ENCODE measurements around the gene ADAMTSL4. TPM values are rescaled to one million over a fixed set of nuclear protein-coding genes. Genes with fewer than 3 reads are reported as not detected.

ADAMTSL4 gene
- total RNA-seq, 1 experiment from 2014 or later, result 4.3 TPM

DNA sequence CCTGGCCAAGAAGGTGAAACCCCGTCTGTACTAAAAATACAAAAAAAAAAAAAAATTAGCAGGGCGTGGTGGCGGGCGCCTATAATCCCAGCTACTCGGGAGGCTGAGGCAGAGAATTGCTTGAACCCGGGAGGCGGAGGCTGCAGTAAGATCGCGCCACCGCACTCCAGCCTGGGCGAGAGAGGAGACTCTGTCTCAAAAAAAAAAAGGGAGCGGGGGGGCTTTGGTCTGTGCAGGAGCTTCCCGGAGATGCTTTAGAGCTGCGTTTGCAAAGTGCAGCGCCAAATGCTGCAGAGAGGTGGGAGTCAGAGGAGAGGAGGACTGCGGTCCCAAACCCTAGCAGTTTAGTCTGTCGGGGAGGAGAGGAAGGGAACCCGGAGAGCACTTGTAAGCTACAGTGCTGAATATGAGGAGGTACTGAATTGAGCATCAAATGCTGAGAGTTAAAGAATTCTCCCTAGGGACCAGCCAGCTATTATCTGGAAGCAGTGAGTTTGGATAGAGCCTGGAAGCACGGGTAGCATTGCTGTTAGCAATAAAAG, 33.1 kb upstream of the ADAMTSL4 start:
- no peak overlapping the region for H2AFZ ChIP-seq (ENCODE audit: low read depth, low read length, poor library complexity, severe bottlenecking)
- RAD21 ChIA-PET (ENCODE audit: low non-redundant PET in 1 of 2, low total read pairs in 2 of 2, uncharacterized antibody in 2 of 2, unreplicated experiment in 2 of 2), result no interaction called here
- peak overlapping the region; percentile 56 for H3K27ac ChIP-seq (ENCODE audit: low read depth, low read length)
- POLR2A ChIA-PET, result interaction anchor here (1.1 to 1.8 kb wide), 3 partner anchors 12 to 17 kb away, joined by 4 to 5 read pairs (median 4); no protein-coding TSS in a partner anchor
- peak overlapping the region; percentile 87 for H3K4me2 ChIP-seq (ENCODE audit: low read length)
- BruUV-seq (replicated peaks), result TSS peak; percentile 43
- CTCF ChIA-PET, result interaction anchor here (0.6 to 2.3 kb wide), 5 partner anchors 16 to 479 kb away, joined by 3 to 19 read pairs (median 7); no protein-coding TSS in a partner anchor
- no peaks in the 10 kb centered on the region for H4K20me1 ChIP-seq (ENCODE audit: insufficient read depth)
- H3K9ac ChIP-seq (ENCODE audit: low read length), result peak overlapping the region; percentile 64
- peak; percentile 22 for ATAC-seq
- H3K4me3 ChIP-seq (replicated peaks in 1 of 2; ENCODE audit: low read depth in 1 of 2, low read length in 2 of 2), result peak overlapping the region; percentile 63 to 67
- intact Hi-C loops (cut with micrococcal nuclease), result no loop called here
- H3K4me1 ChIP-seq (ENCODE audit: control insufficient read depth in 1 of 2, insufficient read depth in 2 of 2, low read length in 2 of 2), result peaks cover 10 to 23% of the 10 kb centered on the region in 2 experiments
- no peaks in the 10 kb centered on the region for H3K36me3 ChIP-seq (ENCODE audit: control insufficient read depth in 1 of 2, insufficient read depth in 2 of 2, low read length in 2 of 2)
- no peak for TF ChIP-seq RAD21 (IDR thresholded peaks at IDR 0.05; ENCODE audit: low read depth)
- no peak for TF ChIP-seq EGR1 (IDR thresholded peaks at IDR 0.05; ENCODE audit: low read depth)
- no peak for TF ChIP-seq JUND (IDR thresholded peaks at IDR 0.05)
- TF ChIP-seq FOSL1 (IDR thresholded peaks at IDR 0.05; ENCODE audit: low read depth), result no peak
- TF ChIP-seq ZNF274 (IDR thresholded peaks at IDR 0.05; ENCODE audit: low read depth, low read length), result no peak
- TF ChIP-seq POLR2A (IDR thresholded peaks at IDR 0.05; ENCODE audit: borderline replicate concordance, extremely low read depth, insufficient read depth, insufficient read length), result no peak
- TF ChIP-seq, protein P1, sequence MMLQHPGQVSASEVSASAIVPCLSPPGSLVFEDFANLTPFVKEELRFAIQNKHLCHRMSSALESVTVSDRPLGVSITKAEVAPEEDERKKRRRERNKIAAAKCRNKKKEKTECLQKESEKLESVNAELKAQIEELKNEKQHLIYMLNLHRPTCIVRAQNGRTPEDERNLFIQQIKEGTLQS (IDR thresholded peaks at IDR 0.05), result no peak
- TF ChIP-seq, protein P2, sequence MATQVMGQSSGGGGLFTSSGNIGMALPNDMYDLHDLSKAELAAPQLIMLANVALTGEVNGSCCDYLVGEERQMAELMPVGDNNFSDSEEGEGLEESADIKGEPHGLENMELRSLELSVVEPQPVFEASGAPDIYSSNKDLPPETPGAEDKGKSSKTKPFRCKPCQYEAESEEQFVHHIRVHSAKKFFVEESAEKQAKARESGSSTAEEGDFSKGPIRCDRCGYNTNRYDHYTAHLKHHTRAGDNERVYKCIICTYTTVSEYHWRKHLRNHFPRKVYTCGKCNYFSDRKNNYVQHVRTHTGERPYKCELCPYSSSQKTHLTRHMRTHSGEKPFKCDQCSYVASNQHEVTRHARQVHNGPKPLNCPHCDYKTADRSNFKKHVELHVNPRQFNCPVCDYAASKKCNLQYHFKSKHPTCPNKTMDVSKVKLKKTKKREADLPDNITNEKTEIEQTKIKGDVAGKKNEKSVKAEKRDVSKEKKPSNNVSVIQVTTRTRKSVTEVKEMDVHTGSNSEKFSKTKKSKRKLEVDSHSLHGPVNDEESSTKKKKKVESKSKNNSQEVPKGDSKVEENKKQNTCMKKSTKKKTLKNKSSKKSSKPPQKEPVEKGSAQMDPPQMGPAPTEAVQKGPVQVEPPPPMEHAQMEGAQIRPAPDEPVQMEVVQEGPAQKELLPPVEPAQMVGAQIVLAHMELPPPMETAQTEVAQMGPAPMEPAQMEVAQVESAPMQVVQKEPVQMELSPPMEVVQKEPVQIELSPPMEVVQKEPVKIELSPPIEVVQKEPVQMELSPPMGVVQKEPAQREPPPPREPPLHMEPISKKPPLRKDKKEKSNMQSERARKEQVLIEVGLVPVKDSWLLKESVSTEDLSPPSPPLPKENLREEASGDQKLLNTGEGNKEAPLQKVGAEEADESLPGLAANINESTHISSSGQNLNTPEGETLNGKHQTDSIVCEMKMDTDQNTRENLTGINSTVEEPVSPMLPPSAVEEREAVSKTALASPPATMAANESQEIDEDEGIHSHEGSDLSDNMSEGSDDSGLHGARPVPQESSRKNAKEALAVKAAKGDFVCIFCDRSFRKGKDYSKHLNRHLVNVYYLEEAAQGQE (IDR thresholded peaks at IDR 0.05; ENCODE audit: low read depth), result no peak
- TF ChIP-seq SRF (IDR thresholded peaks at IDR 0.05; ENCODE audit: low read depth), result no peak
- TF ChIP-seq EZH2phosphoT487 (IDR thresholded peaks at IDR 0.05; ENCODE audit: borderline replicate concordance), result no peak
- no peak for TF ChIP-seq EZH2 (IDR thresholded peaks at IDR 0.05)
- TF ChIP-seq ELF1 (IDR thresholded peaks at IDR 0.05; ENCODE audit: borderline replicate concordance, low read depth), result no peak
- TF ChIP-seq, protein P3, sequence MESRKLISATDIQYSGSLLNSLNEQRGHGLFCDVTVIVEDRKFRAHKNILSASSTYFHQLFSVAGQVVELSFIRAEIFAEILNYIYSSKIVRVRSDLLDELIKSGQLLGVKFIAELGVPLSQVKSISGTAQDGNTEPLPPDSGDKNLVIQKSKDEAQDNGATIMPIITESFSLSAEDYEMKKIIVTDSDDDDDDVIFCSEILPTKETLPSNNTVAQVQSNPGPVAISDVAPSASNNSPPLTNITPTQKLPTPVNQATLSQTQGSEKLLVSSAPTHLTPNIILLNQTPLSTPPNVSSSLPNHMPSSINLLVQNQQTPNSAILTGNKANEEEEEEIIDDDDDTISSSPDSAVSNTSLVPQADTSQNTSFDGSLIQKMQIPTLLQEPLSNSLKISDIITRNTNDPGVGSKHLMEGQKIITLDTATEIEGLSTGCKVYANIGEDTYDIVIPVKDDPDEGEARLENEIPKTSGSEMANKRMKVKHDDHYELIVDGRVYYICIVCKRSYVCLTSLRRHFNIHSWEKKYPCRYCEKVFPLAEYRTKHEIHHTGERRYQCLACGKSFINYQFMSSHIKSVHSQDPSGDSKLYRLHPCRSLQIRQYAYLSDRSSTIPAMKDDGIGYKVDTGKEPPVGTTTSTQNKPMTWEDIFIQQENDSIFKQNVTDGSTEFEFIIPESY (IDR thresholded peaks at IDR 0.05; ENCODE audit: extremely low read depth, insufficient replicate concordance, low read length), result no peak
- no peak for TF ChIP-seq CBX3 (IDR thresholded peaks at IDR 0.05; ENCODE audit: low read depth)
- TF ChIP-seq, protein P4, sequence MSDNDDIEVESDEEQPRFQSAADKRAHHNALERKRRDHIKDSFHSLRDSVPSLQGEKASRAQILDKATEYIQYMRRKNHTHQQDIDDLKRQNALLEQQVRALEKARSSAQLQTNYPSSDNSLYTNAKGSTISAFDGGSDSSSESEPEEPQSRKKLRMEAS (IDR thresholded peaks at IDR 0.05), result no peak
- TF ChIP-seq CEBPB (IDR thresholded peaks at IDR 0.05; ENCODE audit: low read depth), result no peak
- TF ChIP-seq SIN3A (IDR thresholded peaks at IDR 0.05; ENCODE audit: low read depth), result no peak
- no peaks in the 10 kb centered on the region for H3K9me2 ChIP-seq (ENCODE audit: insufficient read depth)
- DNase-seq (ENCODE audit: low read depth, low spot score), result no peak
- no peaks in the 10 kb centered on the region for H3K9me3 ChIP-seq (ENCODE audit: control insufficient read depth in 1 of 2, insufficient read depth in 1 of 2, low read depth in 1 of 2, low read length in 2 of 2)
- H3K27me3 ChIP-seq (ENCODE audit: insufficient read depth, low read length), result no peaks in the 10 kb centered on the region
- no peaks in the 10 kb centered on the region for H3K79me2 ChIP-seq (ENCODE audit: insufficient read depth, low read length)
